Stomach (tissue), 4 donors: ENCODE results near the gene NR4A1.

Experiments used
- POLR2A ChIP-seq, 4 donors: fragments of 450-650 bp; IDR thresholded peaks; one replicate each; pipeline ENCODE4 v1.6.1; 2016; ENCODE audit warnings: antibody characterized with exemption in 4 of 4, control low read depth in 2 of 4, mild to moderate bottlenecking in 1 of 4, moderate library complexity in 1 of 4
- POLR2AphosphoS5 ChIP-seq, 3 donors: sonication (generic); formaldehyde crosslinking; IDR thresholded peaks; one replicate each; pipeline ENCODE4 v1.6.1; 2016; ENCODE audit warnings: antibody characterized with exemption in 3 of 3
- TF ChIP-seq, protein P1 (sequence below), 7 experiments: fragments of 450-650 bp in 4 of 7; fragments of 200-600 bp in 3 of 7; sonication (generic) in 3 of 7; IDR thresholded peaks; one replicate each; pipeline ENCODE4 v1.5.1; 2016 to 2019; ENCODE audit warnings: antibody characterized with exemption in 7 of 7, control low read depth in 2 of 7, mild to moderate bottlenecking in 1 of 7

DNA sequence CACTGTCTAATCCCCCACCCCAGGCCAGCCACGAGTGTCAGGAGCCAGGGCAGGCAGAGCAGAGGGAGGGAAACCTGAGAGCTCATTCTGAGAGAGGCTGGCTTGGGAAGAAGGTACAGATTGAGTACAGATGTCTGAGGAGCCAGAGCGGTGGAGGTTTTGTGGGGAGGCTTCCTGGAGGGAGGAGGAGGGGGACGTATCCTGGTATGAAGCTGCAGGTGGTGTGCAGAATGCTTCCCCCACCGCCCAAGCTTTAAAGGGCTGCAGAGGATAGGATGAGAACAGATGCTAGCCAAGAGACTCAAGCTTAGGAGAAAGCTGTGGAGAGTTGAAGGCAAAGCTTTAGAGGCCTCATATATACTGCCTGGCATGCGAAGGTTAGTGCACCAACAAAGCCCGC, 47.7 kb upstream of the NR4A1 start:
- TF ChIP-seq POLR2A (IDR thresholded peaks at IDR 0.05) (no peak), POLR2AphosphoS5 (IDR thresholded peaks at IDR 0.05) (no peak)
- TF ChIP-seq, protein P1, sequence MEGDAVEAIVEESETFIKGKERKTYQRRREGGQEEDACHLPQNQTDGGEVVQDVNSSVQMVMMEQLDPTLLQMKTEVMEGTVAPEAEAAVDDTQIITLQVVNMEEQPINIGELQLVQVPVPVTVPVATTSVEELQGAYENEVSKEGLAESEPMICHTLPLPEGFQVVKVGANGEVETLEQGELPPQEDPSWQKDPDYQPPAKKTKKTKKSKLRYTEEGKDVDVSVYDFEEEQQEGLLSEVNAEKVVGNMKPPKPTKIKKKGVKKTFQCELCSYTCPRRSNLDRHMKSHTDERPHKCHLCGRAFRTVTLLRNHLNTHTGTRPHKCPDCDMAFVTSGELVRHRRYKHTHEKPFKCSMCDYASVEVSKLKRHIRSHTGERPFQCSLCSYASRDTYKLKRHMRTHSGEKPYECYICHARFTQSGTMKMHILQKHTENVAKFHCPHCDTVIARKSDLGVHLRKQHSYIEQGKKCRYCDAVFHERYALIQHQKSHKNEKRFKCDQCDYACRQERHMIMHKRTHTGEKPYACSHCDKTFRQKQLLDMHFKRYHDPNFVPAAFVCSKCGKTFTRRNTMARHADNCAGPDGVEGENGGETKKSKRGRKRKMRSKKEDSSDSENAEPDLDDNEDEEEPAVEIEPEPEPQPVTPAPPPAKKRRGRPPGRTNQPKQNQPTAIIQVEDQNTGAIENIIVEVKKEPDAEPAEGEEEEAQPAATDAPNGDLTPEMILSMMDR (IDR thresholded peaks at IDR 0.05) = no peak
